Hepatocyte (in vitro differentiated cells): Measurements from ENCODE around the gene KRT7.

Experiments
- CTCF ChIP-seq: fragments of 200-600 bp; sonication (generic); IDR thresholded peaks from 2 replicates; pipeline ENCODE4 v1.5.1; 2016; ENCODE audit warnings: antibody characterized with exemption, mild to moderate bottlenecking; ENCODE audit not compliant: poor library complexity
- EZH2 ChIP-seq: fragments of 200-600 bp; sonication (generic); IDR thresholded peaks from 2 replicates; pipeline ENCODE4 v1.6.1; 2016; ENCODE audit warnings: antibody characterized with exemption, mild to moderate bottlenecking, borderline replicate concordance

- TF ChIP-seq CTCF, result no peak
- no peak for TF ChIP-seq EZH2
These were observed 35.4 kb upstream of the KRT7 start for GRCh38 chr12:52197371-52198231.
